ENCODE measurements around the gene ANKRD65.

DNA sequence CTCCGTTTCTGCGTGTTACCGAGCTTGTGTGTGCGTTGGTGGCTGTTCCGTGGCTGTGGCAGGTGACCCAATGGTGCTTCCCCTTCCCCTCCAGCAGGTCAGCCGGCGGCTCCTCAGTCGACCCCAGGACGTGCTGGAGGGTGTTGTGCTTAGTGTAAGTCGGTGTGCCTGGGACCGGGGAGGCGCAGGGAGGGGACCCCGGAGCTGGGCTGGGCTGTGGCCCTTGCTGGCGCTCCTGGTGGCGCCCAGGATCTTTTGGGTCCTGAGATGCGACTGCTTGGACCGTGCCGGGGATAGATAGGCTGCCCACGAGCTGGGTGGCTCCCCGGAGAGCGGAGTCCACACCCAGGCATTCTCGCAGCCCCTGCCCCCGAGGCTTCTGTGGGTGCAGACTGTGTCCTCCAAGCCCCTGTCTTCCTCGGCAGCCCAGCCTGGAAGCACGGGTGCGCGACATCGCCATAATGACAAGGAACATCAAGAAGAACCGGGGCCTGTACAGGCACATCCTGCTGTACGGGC is 34.3 kb upstream of the ANKRD65 start:
- TF ChIP-seq CTCF (IDR thresholded peaks at IDR 0.05; ENCODE audit: extremely low read depth in 1 of 2, insufficient read depth in 1 of 2, low read depth in 1 of 2, low read length in 2 of 2) (no peak), POLR2A (IDR thresholded peaks at IDR 0.05; ENCODE audit: low read depth, low read length) (no peak), MAX (IDR thresholded peaks at IDR 0.05; ENCODE audit: insufficient read depth, insufficient read length) (no peak), POLR2AphosphoS5 (IDR thresholded peaks at IDR 0.05; ENCODE audit: insufficient read depth, low read depth, low read length) (no peak), EZH2 (IDR thresholded peaks at IDR 0.05; ENCODE audit: borderline replicate concordance, low read depth, low read length, severe bottlenecking) (no peak), JUN (IDR thresholded peaks at IDR 0.05; ENCODE audit: borderline replicate concordance, insufficient read depth, insufficient read length, low read depth) (no peak), MYC (IDR thresholded peaks at IDR 0.05; ENCODE audit: low read depth, low read length) (no peak)
